SH-SY5Y (cell line): ENCODE results near the gene PCGF2.

Source experiments
- GATA2 ChIP-seq: IDR thresholded peaks from 2 replicates; pipeline ENCODE4 v1.6.1; 2011; ENCODE audit warnings: mild to moderate bottlenecking, low read depth, low read length
- GATA3 ChIP-seq: IDR thresholded peaks from 2 replicates; pipeline ENCODE4 v1.6.1; 2011; ENCODE audit warnings: low read depth, mild to moderate bottlenecking, low read length, moderate library complexity

- TF ChIP-seq GATA3: no peak
- TF ChIP-seq GATA2: no peak
Observed at GRCh38 chr17:38730526-38731379, 17.4 kb downstream of the PCGF2 start.
